ENCODE measurements around the gene FAM193A.

Gene FAM193A

GRCh38 chr4:2714061-2714770 lies 177.8 kb downstream of the FAM193A start:
- no peak for TF ChIP-seq CTCF (conservative IDR thresholded peaks at IDR 0.05; ENCODE audit: control insufficient read depth, insufficient read depth, low read depth, low read length)
- no peak overlapping the region for H3K4me3 ChIP-seq (ENCODE audit: control insufficient read depth, low read depth, low read length)
- peak; percentile 74 for DNase-seq (ENCODE audit: low read depth)

GRCh38 chr4:2714918-2715317 lies 178.5 kb downstream of the FAM193A start:
- no peak overlapping the region for H3K4me3 ChIP-seq (ENCODE audit: control insufficient read depth, low read depth, low read length)
- TF ChIP-seq CTCF (conservative IDR thresholded peaks at IDR 0.05; ENCODE audit: control insufficient read depth, insufficient read depth, low read depth, low read length): no peak
- no peak for DNase-seq (ENCODE audit: low read depth)

DNA sequence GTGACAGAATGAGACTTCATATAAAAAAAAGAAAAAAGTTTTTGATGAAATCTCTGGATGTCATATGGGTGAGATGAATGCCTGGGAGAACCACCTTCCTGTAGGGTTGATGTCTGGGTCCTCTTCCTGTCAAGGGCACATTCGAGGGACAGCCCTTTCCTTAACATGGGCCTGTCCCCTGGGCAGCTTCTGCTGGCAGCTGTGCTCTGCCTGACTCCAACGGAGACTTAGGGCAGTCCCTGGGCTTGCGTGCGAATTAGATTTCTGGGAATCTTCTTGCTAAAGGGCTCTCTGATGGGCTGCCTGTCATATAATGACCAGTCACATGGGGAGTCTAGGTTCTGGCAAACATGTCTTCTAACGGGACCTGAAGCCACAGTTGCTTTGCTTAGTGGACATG lies 179.0 kb downstream of the FAM193A start:
- no peak for TF ChIP-seq CTCF (conservative IDR thresholded peaks at IDR 0.05; ENCODE audit: control insufficient read depth, insufficient read depth, low read depth, low read length)
- DNase-seq (ENCODE audit: low read depth): no peak
- H3K4me3 ChIP-seq (ENCODE audit: control insufficient read depth, low read depth, low read length): no peak overlapping the region

DNA sequence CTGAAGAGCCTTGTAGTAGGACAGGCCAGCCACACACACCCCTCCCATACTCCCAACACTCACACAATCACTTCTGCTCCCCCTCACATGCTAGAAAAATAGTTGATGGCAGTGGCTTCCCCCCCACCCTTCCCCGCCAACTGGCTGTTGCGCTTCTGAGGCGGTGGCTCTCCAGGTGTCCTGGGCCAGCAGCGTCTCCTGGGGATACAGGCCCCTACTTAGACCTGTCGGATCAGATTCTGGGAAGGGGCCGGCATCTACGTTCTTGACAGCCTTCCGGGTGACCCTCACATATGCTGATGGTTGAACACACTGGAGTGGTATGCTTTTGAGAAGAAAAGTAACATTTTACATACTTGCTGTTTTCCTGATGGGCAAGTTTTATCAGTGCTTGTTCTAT lies 179.8 kb downstream of the FAM193A start:
- H3K4me3 ChIP-seq (ENCODE audit: control insufficient read depth, low read depth, low read length): no peak overlapping the region
- TF ChIP-seq CTCF (conservative IDR thresholded peaks at IDR 0.05; ENCODE audit: control insufficient read depth, insufficient read depth, low read depth, low read length): no peak

GRCh38 chr4:2721586-2721985 lies 185.1 kb downstream of the FAM193A start:
- no peak for DNase-seq (ENCODE audit: low read depth)
- H3K4me3 ChIP-seq (ENCODE audit: control insufficient read depth, low read depth, low read length): no peak overlapping the region
- no peak for TF ChIP-seq CTCF (conservative IDR thresholded peaks at IDR 0.05; ENCODE audit: control insufficient read depth, insufficient read depth, low read depth, low read length)

More for the DNA sequence above, 179.8 kb downstream of the FAM193A start:
- DNase-seq (ENCODE audit: low read depth): no peak

- TF ChIP-seq CTCF (conservative IDR thresholded peaks at IDR 0.05; ENCODE audit: control insufficient read depth, insufficient read depth, low read depth, low read length): no peak
- H3K4me3 ChIP-seq (ENCODE audit: control insufficient read depth, low read depth, low read length): no peak overlapping the region
- DNase-seq (ENCODE audit: low read depth): no peak
Observed at GRCh38 chr4:2722033-2722432, 185.6 kb downstream of the FAM193A start.

All from fibroblast of mammary gland (primary cell).